Activated T-helper 1 cell treated with anti-CD3 and anti-CD28 coated beads, Interleukin-12 subunit alpha, Interleukin-12 subunit beta, Interleukin-2, Interleukin-4 antibody, amounts not matched to agents 30 ng/mL and 10 ng/mL and 1 ng/mL, durations not matched to agents 14 hours and 24 hours and 36 hours (primary cell): ENCODE data around the gene RBP5. TPM values are rescaled to one million over a fixed set of nuclear protein-coding genes. Genes with fewer than 3 reads are reported as not detected.

Experiments
- DNase-seq: peaks from one replicate; pipeline ENCODE4 v3.0.0; 2021; ENCODE audit warnings: low spot score
- H3K27ac Mint-ChIP-seq: one replicate; pipeline ENCODE4 v1.8.0; 2021; ENCODE audit warnings: mild to moderate bottlenecking, mixed read lengths
- H3K27me3 Mint-ChIP-seq: one replicate; pipeline ENCODE4 v1.8.0; 2022; ENCODE audit warnings: mild to moderate bottlenecking, moderate library complexity, mixed read lengths; ENCODE audit not compliant: insufficient read depth
- H3K36me3 Mint-ChIP-seq: one replicate; pipeline ENCODE4 v1.8.0; 2021; ENCODE audit warnings: low read depth, mixed read lengths
- H3K4me1 Mint-ChIP-seq: one replicate; pipeline ENCODE4 v1.8.0; 2021; ENCODE audit warnings: low read depth, mixed read lengths
- H3K4me3 Mint-ChIP-seq: one replicate; pipeline ENCODE4 v1.8.0; 2021; ENCODE audit warnings: mild to moderate bottlenecking, moderate library complexity, mixed read lengths
- H3K9me3 Mint-ChIP-seq: one replicate; pipeline ENCODE4 v1.8.0; 2021; ENCODE audit warnings: mixed read lengths
- intact Hi-C: fragments of 100-400 bp; cut with micrococcal nuclease; formaldehyde crosslinking; loops from one replicate; pipeline ENCODE4 v1.15.1; 2024
- total RNA-seq: library from RNA; stranded (reverse); gene quantifications from 2 replicates; pipeline ENCODE4 v1.2.3, GENCODE V29; 2022

RBP5 gene
- total RNA-seq, 1 donor from 2014 or later = not detected

- Mint-ChIP-seq H3K36me3 (peaks cover 35% of the 10 kb centered on the region), H3K9me3 (peaks cover 14% of the 10 kb centered on the region), H3K27me3 (no peaks in the 10 kb centered on the region), H3K4me1 (peaks cover 22% of the 10 kb centered on the region), H3K27ac (no peak overlapping the region), H3K4me3 (no peak overlapping the region)
- no peak for DNase-seq
- intact Hi-C loops = no loop called here
These were observed 27.0 kb downstream of the RBP5 start for GRCh38 chr12:7101694-7102131.

GRCh38 chr12:7101047-7101693 is 27.5 kb downstream of the RBP5 start:
- intact Hi-C loops = no loop called here
- Mint-ChIP-seq H3K27ac (no peak overlapping the region), H3K4me3 (no peak overlapping the region), H3K36me3 (peaks cover 30% of the 10 kb centered on the region), H3K4me1 (peaks cover 17% of the 10 kb centered on the region), H3K9me3 (peaks cover 9% of the 10 kb centered on the region), H3K27me3 (no peaks in the 10 kb centered on the region)
- DNase-seq = no peak

GRCh38 chr12:7100239-7100638 is 28.4 kb downstream of the RBP5 start:
- H3K27ac Mint-ChIP-seq = no peak overlapping the region
- peaks cover 10% of the 10 kb centered on the region for H3K4me1 Mint-ChIP-seq
- intact Hi-C loops = no loop called here
- no peaks in the 10 kb centered on the region for H3K9me3 Mint-ChIP-seq
- peaks cover 22% of the 10 kb centered on the region for H3K36me3 Mint-ChIP-seq
- H3K27me3 Mint-ChIP-seq = no peaks in the 10 kb centered on the region
- DNase-seq = no peak
- H3K4me3 Mint-ChIP-seq = no peak overlapping the region

- no peak overlapping the region for H3K27ac Mint-ChIP-seq
- intact Hi-C loops = no loop called here
- no peaks in the 10 kb centered on the region for H3K27me3 Mint-ChIP-seq
These were observed 29.2 kb downstream of the RBP5 start for GRCh38 chr12:7099290-7099996.

GRCh38 chr12:7096979-7097378 is 31.7 kb downstream of the RBP5 start:
- peaks cover 11% of the 10 kb centered on the region for H3K36me3 Mint-ChIP-seq
- H3K27me3 Mint-ChIP-seq = peaks cover 6% of the 10 kb centered on the region
- H3K4me3 Mint-ChIP-seq = no peak overlapping the region
- H3K9me3 Mint-ChIP-seq = no peaks in the 10 kb centered on the region
- no peak for DNase-seq
- peaks cover 8% of the 10 kb centered on the region for H3K4me1 Mint-ChIP-seq
- intact Hi-C loops = no loop called here
- no peak overlapping the region for H3K27ac Mint-ChIP-seq

More at GRCh38 chr12:7099290-7099996, 29.2 kb downstream of the RBP5 start:
- Mint-ChIP-seq H3K4me3 (no peak overlapping the region), H3K36me3 (peaks cover 22% of the 10 kb centered on the region), H3K9me3 (no peaks in the 10 kb centered on the region), H3K4me1 (peaks cover 10% of the 10 kb centered on the region)
- DNase-seq = no peak

- H3K4me1 Mint-ChIP-seq = peaks cover 8% of the 10 kb centered on the region
- DNase-seq = no peak
- intact Hi-C loops = no loop called here
- H3K36me3 Mint-ChIP-seq = peaks cover 11% of the 10 kb centered on the region
- H3K4me3 Mint-ChIP-seq = no peak overlapping the region
- H3K9me3 Mint-ChIP-seq = no peaks in the 10 kb centered on the region
- peaks cover 6% of the 10 kb centered on the region for H3K27me3 Mint-ChIP-seq
- no peak overlapping the region for H3K27ac Mint-ChIP-seq
These were observed 32.4 kb downstream of the RBP5 start for GRCh38 chr12:7096006-7096932.

- H3K9me3 Mint-ChIP-seq = no peaks in the 10 kb centered on the region
- DNase-seq = no peak
- peaks cover 8% of the 10 kb centered on the region for H3K4me1 Mint-ChIP-seq
- no peak overlapping the region for H3K27ac Mint-ChIP-seq
- intact Hi-C loops = loop anchor here (2.0 to 5.0 kb wide), 2 partner anchors 75 to 122 kb away; partner anchors contain the start of genes EMG1, LPCAT3 and PHB2
- H3K36me3 Mint-ChIP-seq = peaks cover 6% of the 10 kb centered on the region
- H3K27me3 Mint-ChIP-seq = peaks cover 6% of the 10 kb centered on the region
- no peak overlapping the region for H3K4me3 Mint-ChIP-seq
These were observed 34.8 kb downstream of the RBP5 start for GRCh38 chr12:7093892-7094291.

- H3K36me3 Mint-ChIP-seq = peaks cover 3% of the 10 kb centered on the region
- H3K27me3 Mint-ChIP-seq = peaks cover 6% of the 10 kb centered on the region
- no peaks in the 10 kb centered on the region for H3K9me3 Mint-ChIP-seq
- DNase-seq = no peak
- no peak overlapping the region for H3K27ac Mint-ChIP-seq
- no peak overlapping the region for H3K4me3 Mint-ChIP-seq
- intact Hi-C loops = loop anchor here (2.0 to 5.0 kb wide), 2 partner anchors 75 to 121 kb away; partner anchors contain the start of genes EMG1, LPCAT3 and PHB2
- peaks cover 8% of the 10 kb centered on the region for H3K4me1 Mint-ChIP-seq
These were observed 35.2 kb downstream of the RBP5 start for GRCh38 chr12:7093486-7093885.

- H3K27ac Mint-ChIP-seq = no peak overlapping the region
- peaks cover 8% of the 10 kb centered on the region for H3K4me1 Mint-ChIP-seq
- H3K9me3 Mint-ChIP-seq = no peaks in the 10 kb centered on the region
- H3K4me3 Mint-ChIP-seq = no peak overlapping the region
- DNase-seq = no peak
- no peaks in the 10 kb centered on the region for H3K36me3 Mint-ChIP-seq
- H3K27me3 Mint-ChIP-seq = peaks cover 6% of the 10 kb centered on the region
- intact Hi-C loops = loop anchor here (1.0 to 5.0 kb wide), 6 partner anchors 15 to 169 kb away; partner anchors contain the start of genes C12orf57, EMG1, LPCAT3 and PHB2
These were observed 35.7 kb downstream of the RBP5 start for GRCh38 chr12:7092986-7093460.

GRCh38 chr12:7092229-7092985 is 36.3 kb downstream of the RBP5 start, which contains the start of gene C1R:
Gene C1R (minus strand): TSS chr12:7092445. CDS start chr12:7092388, 57 bp downstream.
- Mint-ChIP-seq H3K27me3 (peaks cover 6% of the 10 kb centered on the region), H3K4me1 (peaks cover 8% of the 10 kb centered on the region), H3K36me3 (no peaks in the 10 kb centered on the region), H3K4me3 (peak within 1 kb of the TSS; percentile 80), H3K9me3 (no peaks in the 10 kb centered on the region), H3K27ac (peak within 1 kb of the TSS; percentile 0)
- DNase-seq = peak; percentile 51
- intact Hi-C loops = loop anchor here (1.0 to 5.0 kb wide), 6 partner anchors 16 to 168 kb away; partner anchors contain the start of genes C12orf57, EMG1, LPCAT3 and PHB2

GRCh38 chr12:7091660-7092228 is 36.9 kb downstream of the RBP5 start:
- intact Hi-C loops = loop anchor here (1.0 to 5.0 kb wide), 6 partner anchors 17 to 167 kb away; partner anchors contain the start of genes C12orf57, EMG1, LPCAT3 and PHB2
- DNase-seq = no peak
- Mint-ChIP-seq H3K4me1 (peaks cover 8% of the 10 kb centered on the region), H3K27ac (peak overlapping the region; percentile 0), H3K9me3 (no peaks in the 10 kb centered on the region), H3K36me3 (no peaks in the 10 kb centered on the region), H3K4me3 (peak overlapping the region; percentile 80), H3K27me3 (peaks cover 6% of the 10 kb centered on the region)
